Measurements from ENCODE around the gene KAZN.

KAZN gene

DNA sequence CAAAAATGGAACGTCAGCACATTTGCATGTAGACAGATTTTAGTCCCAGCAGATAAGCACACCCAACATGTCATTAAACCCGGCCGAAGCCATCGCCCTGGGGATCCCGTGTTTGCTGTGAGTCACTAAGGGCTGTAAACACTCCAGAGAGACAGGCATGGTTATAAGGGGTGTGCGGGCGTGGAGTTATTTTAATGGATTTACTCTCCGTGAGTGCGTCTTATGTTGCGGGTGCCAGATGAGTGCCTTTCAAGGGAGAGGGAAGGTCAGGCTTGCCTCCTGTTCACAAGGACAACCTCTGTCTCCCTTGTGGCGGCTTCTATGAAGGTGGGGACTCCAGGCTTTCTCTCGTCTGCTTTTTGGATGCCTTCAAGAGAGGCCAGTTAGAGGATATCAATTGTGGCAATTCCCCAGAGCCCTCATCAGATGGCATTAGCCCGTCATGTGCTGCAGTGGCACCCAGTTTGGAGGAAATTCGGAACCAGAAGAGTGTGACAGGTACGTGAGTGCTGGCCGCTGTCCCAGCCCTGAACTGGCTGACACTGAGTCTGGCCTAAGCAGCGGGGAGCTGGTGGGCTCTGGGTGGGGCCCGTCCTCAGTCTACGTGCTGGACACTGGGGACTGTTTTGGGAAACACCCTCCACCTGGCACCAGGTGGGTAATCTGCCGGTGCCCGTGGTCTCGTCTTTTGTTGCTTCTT lies 331.2 kb downstream of the KAZN start (continued):
- TF ChIP-seq ZSCAN23 (tag by site-specific recombination; IDR thresholded peaks at IDR 0.05) (no peak), ZNF558 (tag by site-specific recombination; IDR thresholded peaks at IDR 0.05) (no peak), ZNF335 (tag by site-specific recombination; conservative IDR thresholded peaks at IDR 0.05) (no peak), ZNF670 (tag by site-specific recombination; IDR thresholded peaks at IDR 0.05; ENCODE audit: low read depth) (no peak), YY1 (tag by site-specific recombination; IDR thresholded peaks at IDR 0.05) (no peak), TRIM28 (IDR thresholded peaks at IDR 0.05; ENCODE audit: borderline replicate concordance, low read length) (peak; percentile 88; the same call in 1 of the 2 replicates), ZNF133 (tag by site-specific recombination; IDR thresholded peaks at IDR 0.05) (no peak), ZNF777 (tag by site-specific recombination; IDR thresholded peaks at IDR 0.05; ENCODE audit: borderline replicate concordance) (no peak), HOXD13 (CRISPR knock-in tag; IDR thresholded peaks at IDR 0.05; ENCODE audit: borderline replicate concordance) (no peak), ZNF473 (tag by site-specific recombination; IDR thresholded peaks at IDR 0.05) (no peak), ZFHX2 (tag by site-specific recombination; conservative IDR thresholded peaks at IDR 0.05) (peak; percentile 84), ZNF776 (tag by site-specific recombination; IDR thresholded peaks at IDR 0.05; ENCODE audit: borderline replicate concordance) (no peak), OVOL3 (tag by site-specific recombination; IDR thresholded peaks at IDR 0.05) (no peak), ZNF791 (tag by site-specific recombination; IDR thresholded peaks at IDR 0.05) (no peak), ZNF19 (tag by site-specific recombination; IDR thresholded peaks at IDR 0.05; ENCODE audit: low read depth) (no peak), KLF10 (tag by site-specific recombination; IDR thresholded peaks at IDR 0.05) (peak; percentile 87), ZBTB8A (tag by site-specific recombination; IDR thresholded peaks at IDR 0.05) (peak; percentile 86)
- TF ChIP-seq, protein P1, sequence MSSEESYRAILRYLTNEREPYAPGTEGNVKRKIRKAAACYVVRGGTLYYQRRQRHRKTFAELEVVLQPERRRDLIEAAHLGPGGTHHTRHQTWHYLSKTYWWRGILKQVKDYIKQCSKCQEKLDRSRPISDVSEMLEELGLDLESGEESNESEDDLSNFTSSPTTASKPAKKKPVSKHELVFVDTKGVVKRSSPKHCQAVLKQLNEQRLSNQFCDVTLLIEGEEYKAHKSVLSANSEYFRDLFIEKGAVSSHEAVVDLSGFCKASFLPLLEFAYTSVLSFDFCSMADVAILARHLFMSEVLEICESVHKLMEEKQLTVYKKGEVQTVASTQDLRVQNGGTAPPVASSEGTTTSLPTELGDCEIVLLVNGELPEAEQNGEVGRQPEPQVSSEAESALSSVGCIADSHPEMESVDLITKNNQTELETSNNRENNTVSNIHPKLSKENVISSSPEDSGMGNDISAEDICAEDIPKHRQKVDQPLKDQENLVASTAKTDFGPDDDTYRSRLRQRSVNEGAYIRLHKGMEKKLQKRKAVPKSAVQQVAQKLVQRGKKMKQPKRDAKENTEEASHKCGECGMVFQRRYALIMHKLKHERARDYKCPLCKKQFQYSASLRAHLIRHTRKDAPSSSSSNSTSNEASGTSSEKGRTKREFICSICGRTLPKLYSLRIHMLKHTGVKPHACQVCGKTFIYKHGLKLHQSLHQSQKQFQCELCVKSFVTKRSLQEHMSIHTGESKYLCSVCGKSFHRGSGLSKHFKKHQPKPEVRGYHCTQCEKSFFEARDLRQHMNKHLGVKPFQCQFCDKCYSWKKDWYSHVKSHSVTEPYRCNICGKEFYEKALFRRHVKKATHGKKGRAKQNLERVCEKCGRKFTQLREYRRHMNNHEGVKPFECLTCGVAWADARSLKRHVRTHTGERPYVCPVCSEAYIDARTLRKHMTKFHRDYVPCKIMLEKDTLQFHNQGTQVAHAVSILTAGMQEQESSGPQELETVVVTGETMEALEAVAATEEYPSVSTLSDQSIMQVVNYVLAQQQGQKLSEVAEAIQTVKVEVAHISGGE (tag by site-specific recombination; conservative IDR thresholded peaks at IDR 0.05; ENCODE audit: low read depth): no peak
- TF ChIP-seq, protein P2, sequence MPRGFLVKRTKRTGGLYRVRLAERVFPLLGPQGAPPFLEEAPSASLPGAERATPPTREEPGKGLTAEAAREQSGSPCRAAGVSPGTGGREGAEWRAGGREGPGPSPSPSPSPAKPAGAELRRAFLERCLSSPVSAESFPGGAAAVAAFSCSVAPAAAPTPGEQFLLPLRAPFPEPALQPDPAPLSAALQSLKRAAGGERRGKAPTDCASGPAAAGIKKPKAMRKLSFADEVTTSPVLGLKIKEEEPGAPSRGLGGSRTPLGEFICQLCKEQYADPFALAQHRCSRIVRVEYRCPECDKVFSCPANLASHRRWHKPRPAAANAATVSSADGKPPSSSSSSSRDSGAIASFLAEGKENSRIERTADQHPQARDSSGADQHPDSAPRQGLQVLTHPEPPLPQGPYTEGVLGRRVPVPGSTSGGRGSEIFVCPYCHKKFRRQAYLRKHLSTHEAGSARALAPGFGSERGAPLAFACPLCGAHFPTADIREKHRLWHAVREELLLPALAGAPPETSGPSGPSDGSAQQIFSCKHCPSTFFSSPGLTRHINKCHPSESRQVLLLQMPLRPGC (tag by site-specific recombination; IDR thresholded peaks at IDR 0.05): peak; percentile 95
- TF ChIP-seq, protein P3, sequence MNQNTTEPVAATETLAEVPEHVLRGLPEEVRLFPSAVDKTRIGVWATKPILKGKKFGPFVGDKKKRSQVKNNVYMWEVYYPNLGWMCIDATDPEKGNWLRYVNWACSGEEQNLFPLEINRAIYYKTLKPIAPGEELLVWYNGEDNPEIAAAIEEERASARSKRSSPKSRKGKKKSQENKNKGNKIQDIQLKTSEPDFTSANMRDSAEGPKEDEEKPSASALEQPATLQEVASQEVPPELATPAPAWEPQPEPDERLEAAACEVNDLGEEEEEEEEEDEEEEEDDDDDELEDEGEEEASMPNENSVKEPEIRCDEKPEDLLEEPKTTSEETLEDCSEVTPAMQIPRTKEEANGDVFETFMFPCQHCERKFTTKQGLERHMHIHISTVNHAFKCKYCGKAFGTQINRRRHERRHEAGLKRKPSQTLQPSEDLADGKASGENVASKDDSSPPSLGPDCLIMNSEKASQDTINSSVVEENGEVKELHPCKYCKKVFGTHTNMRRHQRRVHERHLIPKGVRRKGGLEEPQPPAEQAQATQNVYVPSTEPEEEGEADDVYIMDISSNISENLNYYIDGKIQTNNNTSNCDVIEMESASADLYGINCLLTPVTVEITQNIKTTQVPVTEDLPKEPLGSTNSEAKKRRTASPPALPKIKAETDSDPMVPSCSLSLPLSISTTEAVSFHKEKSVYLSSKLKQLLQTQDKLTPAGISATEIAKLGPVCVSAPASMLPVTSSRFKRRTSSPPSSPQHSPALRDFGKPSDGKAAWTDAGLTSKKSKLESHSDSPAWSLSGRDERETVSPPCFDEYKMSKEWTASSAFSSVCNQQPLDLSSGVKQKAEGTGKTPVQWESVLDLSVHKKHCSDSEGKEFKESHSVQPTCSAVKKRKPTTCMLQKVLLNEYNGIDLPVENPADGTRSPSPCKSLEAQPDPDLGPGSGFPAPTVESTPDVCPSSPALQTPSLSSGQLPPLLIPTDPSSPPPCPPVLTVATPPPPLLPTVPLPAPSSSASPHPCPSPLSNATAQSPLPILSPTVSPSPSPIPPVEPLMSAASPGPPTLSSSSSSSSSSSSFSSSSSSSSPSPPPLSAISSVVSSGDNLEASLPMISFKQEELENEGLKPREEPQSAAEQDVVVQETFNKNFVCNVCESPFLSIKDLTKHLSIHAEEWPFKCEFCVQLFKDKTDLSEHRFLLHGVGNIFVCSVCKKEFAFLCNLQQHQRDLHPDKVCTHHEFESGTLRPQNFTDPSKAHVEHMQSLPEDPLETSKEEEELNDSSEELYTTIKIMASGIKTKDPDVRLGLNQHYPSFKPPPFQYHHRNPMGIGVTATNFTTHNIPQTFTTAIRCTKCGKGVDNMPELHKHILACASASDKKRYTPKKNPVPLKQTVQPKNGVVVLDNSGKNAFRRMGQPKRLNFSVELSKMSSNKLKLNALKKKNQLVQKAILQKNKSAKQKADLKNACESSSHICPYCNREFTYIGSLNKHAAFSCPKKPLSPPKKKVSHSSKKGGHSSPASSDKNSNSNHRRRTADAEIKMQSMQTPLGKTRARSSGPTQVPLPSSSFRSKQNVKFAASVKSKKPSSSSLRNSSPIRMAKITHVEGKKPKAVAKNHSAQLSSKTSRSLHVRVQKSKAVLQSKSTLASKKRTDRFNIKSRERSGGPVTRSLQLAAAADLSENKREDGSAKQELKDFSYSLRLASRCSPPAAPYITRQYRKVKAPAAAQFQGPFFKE (tag by site-specific recombination; IDR thresholded peaks at IDR 0.05; ENCODE audit: borderline replicate concordance): no peak
- TF ChIP-seq, protein P4, sequence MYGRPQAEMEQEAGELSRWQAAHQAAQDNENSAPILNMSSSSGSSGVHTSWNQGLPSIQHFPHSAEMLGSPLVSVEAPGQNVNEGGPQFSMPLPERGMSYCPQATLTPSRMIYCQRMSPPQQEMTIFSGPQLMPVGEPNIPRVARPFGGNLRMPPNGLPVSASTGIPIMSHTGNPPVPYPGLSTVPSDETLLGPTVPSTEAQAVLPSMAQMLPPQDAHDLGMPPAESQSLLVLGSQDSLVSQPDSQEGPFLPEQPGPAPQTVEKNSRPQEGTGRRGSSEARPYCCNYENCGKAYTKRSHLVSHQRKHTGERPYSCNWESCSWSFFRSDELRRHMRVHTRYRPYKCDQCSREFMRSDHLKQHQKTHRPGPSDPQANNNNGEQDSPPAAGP (tag by site-specific recombination; IDR thresholded peaks at IDR 0.05): peak; percentile 99
- TF ChIP-seq, protein P5, sequence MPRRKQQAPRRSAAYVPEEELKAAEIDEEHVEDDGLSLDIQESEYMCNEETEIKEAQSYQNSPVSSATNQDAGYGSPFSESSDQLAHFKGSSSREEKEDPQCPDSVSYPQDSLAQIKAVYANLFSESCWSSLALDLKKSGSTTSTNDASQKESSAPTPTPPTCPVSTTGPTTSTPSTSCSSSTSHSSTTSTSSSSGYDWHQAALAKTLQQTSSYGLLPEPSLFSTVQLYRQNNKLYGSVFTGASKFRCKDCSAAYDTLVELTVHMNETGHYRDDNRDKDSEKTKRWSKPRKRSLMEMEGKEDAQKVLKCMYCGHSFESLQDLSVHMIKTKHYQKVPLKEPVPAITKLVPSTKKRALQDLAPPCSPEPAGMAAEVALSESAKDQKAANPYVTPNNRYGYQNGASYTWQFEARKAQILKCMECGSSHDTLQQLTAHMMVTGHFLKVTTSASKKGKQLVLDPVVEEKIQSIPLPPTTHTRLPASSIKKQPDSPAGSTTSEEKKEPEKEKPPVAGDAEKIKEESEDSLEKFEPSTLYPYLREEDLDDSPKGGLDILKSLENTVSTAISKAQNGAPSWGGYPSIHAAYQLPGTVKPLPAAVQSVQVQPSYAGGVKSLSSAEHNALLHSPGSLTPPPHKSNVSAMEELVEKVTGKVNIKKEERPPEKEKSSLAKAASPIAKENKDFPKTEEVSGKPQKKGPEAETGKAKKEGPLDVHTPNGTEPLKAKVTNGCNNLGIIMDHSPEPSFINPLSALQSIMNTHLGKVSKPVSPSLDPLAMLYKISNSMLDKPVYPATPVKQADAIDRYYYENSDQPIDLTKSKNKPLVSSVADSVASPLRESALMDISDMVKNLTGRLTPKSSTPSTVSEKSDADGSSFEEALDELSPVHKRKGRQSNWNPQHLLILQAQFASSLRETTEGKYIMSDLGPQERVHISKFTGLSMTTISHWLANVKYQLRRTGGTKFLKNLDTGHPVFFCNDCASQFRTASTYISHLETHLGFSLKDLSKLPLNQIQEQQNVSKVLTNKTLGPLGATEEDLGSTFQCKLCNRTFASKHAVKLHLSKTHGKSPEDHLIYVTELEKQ (tag by site-specific recombination; IDR thresholded peaks at IDR 0.05; ENCODE audit: borderline replicate concordance): peak; percentile 41; the same call in 1 of the 2 replicates

All from HEK293 (cell line).